GM19463 (cell line): Measurements from ENCODE around the gene TLR1.
"Not testable (repeated sequence)": the region's sequence is repeated elsewhere in the genome, so short reads cannot be mapped to it uniquely, and the experiment has no call there.

Experiments
- ATAC-seq: cut with Tn5 transposase; IDR thresholded peaks from one replicate; pipeline ENCODE4 v1.9.1; 2021; ENCODE audit warnings: mild to moderate bottlenecking, moderate library complexity; ENCODE audit not compliant: unreplicated experiment

TLR1 gene

DNA sequence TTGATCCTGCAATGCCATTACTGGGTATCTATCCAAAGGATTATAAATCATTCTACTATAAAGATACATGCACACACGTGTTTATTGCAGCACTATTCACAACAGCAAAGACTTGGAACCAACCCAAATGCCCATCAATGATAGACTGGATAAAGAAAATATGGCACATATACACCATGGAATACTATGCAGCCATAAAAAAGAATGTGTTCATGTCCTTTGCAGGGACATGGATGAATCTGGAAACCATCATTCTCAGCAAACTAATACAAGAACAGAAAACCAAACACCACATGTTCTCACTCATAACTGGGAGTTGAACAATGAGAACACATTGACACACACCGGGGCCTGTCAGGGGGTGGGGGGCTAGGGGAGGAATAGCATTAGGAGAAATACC is 26.7 kb downstream of the TLR1 start:
- not testable (repeated sequence) for ATAC-seq

DNA sequence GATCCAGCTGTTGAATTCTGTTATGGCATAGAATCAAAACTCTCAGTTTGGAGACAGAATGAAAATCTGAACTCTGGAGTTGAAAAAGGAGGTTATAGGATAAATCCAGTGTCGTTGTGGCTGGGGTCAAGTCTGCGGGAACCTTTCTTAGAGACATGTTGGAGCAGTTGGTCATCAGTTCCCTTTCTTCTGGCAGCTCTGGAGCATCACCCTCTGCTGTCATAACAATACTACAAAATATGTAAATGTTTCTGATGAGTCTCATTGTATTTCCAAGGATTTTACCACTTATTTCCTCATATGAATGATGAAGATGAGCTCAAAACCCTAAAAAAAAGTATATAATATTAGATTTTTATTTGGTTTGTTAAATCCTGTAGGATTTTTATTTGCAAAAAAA is 29.3 kb downstream of the TLR1 start:
- no peak for ATAC-seq

DNA sequence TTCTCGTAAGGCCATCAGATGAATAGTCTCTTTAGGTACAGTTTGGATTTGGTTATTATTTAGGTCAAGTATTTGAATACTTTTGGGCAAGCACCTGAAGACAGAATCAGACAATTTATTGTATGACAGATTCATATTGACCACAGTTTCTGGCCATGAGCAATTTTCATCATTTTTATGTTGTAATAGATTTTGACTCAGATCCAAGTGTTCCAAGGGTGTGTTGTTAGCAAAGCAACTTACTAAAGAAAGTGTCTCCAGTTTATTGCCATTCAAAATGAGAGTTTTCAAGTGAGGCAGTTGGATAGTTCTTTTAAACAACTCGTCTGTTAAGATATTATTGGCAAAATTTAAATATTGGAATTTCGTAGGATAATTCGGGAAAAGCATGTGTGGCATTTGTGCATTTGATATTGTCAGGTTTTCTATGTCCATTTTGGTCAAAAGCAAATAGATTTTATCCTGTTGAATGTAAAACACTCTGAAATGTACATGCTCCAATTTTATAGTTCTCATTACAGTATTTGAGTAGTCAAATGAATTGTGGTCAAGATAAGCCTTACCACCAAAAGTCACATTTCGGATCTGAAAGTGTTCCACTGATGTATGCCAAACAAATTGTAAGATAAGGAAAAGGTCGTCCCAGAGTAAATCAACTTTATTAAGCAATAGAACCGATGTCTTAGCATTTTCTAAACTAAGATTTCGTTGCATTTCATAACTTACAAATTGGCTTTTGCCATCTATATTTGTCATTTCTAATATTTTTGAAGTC is 30.2 kb downstream of the TLR1 start:
- no peak for ATAC-seq

DNA sequence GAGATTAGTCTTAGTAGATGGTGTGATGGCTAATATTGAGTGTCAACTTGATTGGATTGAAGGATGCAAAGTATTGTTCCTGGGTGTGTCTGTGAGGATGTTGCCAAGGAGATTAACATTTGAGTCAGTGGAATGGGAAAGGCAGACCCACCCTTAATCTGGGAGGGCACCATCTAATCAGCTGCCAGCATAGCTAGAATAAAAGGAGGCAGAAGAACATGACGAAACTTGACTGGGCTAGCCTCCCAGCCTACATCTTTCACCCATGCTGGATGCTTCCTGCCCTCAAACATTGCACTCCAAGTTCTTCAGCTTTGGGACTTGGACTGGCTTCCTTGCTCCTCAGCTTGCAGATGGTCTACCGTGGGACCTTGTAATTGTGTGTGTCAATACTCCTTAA is 34.3 kb downstream of the TLR1 start:
- ATAC-seq = not testable (repeated sequence)

DNA sequence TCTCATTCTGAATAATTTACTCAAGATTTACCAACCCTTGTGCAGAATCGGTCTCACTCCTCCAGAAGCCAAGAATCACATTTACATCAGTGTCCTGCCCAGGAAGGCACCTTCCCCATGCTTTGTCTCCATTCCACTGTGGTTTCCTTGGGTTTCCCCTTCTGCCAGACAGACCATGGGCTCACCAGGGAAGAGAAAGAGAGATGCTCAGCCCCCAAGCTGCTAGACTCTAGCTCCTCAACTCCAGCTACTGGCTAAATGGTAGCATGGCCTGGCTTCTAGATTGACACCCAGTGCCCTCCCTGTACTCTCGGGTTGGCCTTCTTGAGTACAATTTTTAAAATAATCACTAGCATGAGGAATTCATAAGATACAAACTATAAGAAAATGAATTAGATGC is 34.7 kb downstream of the TLR1 start:
- no peak for ATAC-seq

DNA sequence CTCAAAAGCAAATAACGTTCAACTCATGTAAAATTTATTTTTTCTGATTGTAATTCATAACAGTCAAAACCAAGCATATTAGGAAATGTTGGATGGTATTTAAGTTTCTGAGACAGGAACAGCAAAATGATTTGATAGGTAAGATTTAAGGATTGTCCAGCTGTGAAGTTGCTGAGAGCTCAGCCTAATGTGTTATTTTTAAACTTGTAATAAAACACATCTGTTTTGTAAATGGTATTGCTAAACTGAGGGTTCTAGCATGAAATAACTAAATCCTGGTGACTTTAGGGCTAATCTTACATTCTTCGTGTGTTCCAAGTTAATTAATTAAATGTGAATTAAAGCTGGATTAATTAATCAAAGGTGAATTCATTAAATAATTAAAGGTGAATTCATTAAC is 35.1 kb downstream of the TLR1 start:
- no peak for ATAC-seq

DNA sequence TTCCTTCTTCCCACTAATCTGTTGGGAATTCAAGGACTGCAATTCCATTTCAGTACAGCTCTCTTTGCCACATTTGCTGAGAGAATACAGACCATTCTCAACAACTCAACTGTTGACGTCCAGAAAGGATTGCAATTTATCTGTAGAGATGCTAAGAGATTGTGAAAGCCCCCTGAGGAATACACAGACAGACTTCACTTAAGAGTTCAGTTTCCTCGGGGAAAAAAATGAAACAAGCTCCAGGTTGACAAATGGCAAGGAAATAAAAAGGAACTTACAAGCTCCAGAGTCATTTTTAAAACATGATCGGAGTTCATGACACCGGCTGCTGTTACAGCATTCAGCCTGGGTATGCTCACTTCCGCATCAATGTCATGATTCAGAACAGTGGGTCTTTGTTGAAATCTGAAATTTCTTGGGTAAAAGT is 35.6 kb downstream of the TLR1 start:
- ATAC-seq = no peak

DNA sequence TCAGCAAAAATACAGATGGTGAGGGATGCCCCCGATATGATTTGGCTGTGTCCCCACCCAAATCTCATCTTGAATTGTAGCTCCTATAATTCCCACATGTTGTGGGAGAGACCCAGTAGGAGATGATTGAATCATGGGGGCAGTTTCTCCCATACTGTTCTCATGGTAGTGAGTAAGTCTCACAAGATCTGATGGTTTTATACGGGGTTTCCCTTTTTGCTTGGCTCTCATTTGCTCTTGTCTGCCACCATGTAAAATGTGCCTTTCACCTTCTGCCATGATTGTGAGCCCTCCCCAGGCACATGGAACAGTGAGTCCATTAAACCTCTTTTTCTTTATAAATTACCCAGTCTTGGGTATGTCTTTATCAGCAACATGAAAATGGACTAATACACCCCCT is 37.7 kb downstream of the TLR1 start:
- ATAC-seq = not testable (repeated sequence)

DNA sequence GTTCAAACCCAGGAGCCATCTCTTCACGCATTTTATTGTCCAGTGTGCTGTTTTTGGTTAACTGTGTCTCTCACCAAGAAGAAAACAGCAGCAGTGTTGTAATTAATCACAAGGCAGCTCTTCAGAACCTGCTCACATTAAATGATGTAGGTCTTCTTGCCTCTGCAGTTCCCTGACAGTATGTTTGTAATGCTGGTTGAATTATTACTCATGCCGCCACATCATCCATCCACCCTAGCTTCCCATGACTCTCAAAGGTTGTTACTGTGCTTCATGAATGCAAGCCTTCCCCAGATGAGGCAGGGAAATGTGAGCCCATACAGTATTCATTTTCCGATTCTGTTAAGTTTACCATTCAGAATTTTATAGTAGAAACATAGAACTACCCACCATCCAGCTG is 39.2 kb downstream of the TLR1 start:
- ATAC-seq = no peak

DNA sequence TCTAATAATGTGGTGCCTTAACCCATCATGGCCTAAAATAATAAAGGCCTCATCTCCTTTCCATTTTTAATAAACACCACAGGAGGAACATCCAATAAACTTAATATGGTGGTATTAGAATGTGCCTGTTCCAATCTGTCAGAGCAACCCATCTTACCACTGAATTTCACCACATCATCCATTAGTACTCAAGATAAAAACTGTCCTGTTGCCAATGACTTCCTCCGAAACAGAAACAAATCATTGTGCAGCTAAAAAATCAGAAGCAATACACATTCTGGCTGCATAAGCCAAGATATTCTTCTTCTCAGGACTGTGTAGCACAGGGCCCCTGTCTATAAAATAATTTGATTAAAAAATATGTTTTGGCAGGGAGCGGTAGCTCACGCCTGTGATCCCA is 40.3 kb downstream of the TLR1 start:
- ATAC-seq = no peak

DNA sequence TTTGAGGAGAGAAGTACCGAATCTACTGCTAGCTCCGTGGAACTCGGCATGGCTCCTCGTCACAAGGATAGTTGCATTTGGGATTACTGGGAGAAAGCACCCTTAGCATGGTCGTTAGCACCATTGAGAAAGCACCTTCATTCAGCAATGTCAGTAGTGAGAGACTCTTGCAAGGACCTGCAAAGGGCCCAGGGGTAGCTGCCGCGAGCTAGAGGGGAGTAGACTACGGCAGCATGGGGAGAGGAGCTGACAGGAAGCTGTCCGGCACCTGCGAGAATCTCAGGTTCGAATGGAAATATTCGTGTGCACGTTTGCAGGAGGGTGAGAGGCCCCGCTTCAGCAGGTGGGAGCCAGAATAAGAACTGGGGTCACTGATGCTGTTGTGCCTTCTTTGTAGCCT is 42.0 kb downstream of the TLR1 start:
- ATAC-seq = no peak

DNA sequence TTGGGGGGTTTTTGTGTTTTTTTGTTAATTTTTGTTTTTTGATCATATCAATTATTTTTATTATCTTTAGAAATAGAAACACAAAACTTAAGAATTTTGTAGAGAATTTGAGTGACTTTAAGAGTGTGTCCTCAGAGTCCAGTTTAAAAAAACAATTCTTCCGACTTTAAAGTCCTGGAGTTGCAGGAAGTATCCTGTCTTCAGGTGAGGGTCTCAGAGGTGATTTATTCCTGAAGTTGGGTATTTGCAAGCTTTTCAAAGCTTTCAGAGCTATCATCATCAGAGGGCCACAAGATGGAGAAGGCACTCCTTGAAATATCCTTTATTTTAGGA is 44.8 kb downstream of the TLR1 start:
- no peak for ATAC-seq

DNA sequence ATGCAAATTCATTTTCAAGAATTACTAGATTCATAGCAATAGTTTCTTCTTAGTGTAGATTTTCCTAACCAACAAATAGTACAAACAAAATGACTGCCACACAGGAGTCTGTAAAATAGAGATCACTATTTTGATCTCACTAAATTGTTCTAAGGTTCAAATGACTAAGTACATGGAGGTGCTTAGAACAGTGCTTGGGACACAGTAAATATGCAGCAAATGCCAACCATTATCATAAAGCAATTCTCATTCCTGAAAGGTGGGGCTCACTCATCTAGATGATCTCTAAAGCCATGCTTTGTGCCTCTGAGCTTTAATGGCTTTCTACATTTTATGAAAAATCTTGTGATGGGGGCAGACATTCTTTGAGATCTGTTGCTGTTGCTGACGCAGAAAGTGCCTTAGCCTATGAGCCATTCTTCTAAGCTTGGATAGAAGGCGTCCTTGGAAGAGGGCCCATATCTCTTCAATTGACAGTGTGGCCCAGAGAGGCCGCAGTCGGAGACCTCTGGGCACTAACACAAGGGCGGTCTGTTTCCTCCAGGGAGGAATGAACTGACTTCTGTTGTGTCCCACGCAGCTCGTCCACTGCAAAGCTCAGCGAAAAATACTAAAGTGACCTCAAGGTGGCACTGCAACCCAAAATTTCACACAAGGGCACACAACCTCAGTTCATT is 45.3 kb downstream of the TLR1 start:
- ATAC-seq = no peak

DNA sequence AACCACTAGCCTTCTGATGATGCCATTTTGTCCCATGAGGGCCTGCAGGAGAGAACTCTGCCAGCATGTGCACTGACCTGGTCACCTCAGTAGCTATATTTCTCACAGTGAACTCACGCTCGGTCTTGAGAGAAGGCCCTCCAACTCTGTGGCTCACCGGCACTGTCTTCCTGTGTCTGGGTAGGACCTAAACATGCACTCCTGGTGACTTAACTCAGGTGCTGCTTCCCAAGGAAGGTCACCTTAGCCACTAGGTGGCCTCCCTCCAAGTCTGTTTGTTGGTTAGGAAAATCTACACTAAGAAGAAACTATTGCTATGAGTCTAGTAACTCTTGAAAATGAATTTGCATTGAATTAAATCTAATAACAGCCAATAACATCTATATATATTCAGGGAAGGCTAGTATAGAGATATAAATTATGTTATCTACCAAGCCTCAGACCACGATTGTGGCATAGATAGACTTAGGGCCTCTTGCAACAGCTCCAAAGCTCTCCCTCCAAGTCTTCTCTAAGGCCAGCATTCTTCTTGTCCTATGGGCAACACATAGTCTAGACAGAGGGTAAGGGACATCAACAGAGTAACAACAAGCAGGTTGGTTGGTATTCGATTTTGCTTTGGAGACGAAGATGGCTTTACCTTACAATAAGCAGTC is 46.5 kb downstream of the TLR1 start:
- ATAC-seq = no peak

DNA sequence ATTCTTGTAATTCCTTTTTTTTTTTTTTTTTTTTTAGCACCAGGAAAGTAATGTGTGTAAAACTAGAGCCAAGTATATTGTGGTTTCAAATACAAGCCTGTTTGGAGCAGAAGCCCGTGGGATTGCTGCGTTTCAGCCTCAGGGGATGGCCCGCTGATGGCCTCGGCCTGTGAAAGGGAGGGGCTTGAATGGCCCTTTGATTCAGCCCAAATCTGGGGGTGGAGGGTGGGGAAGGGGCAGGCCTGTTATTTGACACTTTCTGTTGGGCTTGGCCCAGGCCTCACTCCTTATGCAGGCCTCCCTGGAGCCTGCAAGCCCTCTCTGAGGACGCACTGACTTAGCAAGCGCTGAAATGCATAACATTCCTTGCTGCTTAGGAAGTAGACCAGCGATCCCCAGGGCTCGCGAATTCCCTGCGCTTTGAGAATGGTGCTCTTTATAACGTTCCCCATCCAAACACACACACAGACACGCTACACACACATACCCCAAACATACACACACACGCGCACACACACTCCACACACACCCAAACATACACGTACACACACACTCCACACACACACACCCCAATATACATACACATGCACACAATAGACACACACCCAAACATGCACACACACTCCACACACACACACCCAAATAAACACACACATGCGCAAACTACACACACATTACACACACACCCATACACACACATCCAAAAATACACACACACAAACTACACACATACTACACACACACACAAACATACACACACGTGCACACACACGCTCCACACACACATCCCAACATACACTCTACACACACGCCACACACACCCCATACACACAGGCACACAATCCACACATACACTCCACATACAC is 51.4 kb downstream of the TLR1 start:
- no peak for ATAC-seq

DNA sequence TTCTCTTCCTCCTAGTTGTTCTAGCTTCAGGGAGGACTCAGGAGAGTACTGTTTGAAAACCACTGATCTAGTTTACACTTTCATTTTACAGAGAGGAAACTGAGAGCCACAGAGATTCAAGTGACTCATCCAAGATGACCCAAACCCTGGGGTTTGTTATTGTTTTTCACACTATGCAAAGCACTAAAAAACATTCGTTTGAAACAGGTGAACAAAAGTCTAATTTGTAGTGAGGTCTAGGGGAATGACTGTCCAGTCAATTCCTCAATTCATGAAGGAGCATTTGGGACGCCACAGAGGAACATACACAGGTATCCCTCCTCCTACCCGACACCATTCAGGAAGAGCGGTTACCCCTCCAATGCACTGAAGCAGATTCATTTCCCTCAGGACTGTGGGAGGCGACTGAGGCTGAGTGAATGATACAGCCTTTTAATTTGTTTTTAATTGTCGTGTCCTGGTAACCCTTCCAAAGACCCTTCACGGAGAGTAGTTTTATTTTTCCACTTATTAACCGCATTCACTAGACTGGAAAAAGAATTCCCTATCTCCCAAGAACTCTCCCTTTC is 52.1 kb downstream of the TLR1 start:
- ATAC-seq = peak; percentile 99

DNA sequence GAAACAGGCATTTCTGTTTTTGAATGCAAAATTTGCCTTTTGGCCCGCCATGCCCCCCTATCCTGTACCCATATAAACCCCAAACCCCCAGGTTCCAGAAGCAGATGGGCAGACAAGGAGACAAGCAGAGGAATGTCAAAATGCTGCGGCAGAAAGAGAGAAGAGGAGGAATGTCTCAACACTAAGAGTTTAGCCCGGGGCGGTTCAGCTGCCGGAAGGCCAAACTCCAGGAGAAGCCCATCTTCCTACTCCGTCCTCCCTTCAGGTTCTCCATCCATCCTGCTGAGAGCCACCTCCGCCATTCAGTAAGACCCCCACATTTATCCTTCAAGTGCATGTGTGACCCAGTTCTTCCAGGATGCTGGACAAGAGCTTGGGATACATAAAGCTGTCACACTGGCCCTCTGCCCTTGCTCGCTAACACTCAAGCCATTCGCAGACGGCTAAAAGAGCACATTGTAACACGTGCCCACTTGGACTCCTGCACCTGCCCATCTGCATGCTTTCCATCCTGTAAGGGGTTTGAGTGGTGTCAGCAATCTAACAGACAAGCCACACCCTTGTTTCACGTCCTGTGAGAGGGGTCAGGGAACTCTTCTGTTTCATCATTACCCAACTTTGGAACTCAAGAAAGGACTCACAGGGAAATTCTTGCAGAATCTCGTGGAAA is 53.1 kb downstream of the TLR1 start:
- no peak for ATAC-seq

DNA sequence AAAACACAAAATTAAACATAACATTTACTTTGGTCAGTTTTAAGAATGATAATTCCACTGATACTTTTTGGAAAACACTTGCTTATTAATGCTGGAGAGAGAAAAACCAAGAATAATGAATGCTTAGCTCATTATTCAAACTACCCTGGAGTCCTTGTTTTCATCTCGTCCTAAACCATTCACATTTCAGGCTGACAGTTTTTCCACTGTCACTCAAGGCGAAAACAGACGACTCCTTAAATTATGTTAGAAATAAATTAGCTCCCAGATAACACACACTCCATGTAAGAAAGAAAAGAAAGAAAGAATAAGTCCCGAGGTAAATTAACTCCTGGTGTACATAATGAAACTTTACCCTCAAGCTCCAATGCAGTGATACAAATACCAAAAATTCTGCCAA is 55.3 kb downstream of the TLR1 start:
- no peak for ATAC-seq

DNA sequence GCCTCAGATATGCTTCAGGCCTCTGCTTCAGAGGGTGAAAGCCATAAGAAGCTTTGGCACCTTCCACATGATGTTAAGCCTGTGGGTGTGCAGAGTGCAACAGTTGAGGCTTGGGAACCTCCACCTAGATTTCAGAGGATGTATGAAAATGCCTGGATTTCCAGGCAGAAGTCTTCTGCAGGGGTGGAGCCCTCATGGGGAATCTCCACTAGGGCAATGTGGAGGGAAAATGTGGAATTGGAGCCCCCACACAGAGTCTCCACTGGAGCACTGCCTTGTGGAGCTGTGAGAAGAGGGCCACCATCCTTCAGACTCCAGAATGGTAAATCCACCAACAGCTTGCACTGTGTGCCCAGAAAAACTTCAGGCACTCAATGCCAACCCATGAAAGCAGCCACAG is 57.0 kb downstream of the TLR1 start:
- ATAC-seq = no peak
